HG03103 (cell line): ENCODE measurements around the gene C10orf90.

Source experiments
- ATAC-seq: cut with Tn5 transposase; IDR thresholded peaks from one replicate; pipeline ENCODE4 v1.9.1; 2021; ENCODE audit warnings: low read depth; ENCODE audit not compliant: unreplicated experiment

Gene C10orf90

DNA sequence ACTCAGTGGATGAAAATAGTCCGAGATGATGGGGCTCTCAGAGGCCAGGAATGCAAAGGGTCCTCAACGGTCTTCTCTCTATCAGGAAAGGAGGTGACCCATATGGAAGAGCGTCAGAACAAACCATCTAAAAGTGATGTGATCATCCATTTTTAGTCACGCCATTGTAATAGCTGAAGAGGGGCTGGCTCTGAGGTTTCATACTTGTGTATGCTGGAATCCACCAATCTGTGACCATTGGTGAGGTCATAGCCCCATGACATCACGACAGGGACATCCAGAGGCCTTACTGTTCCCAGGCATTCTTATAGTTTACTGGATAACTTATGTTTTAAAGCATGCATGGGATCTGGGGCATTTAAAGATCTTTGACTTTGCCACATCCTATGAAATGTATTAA, 83.6 kb downstream of the C10orf90 start:
- no peak for ATAC-seq

- ATAC-seq = no peak
These were observed 84.4 kb downstream of the C10orf90 start for GRCh38 chr10:126586128-126586527.

- no peak for ATAC-seq
These were observed 85.1 kb downstream of the C10orf90 start for GRCh38 chr10:126585249-126586017.

GRCh38 chr10:126584836-126585235, 85.7 kb downstream of the C10orf90 start:
- no peak for ATAC-seq

DNA sequence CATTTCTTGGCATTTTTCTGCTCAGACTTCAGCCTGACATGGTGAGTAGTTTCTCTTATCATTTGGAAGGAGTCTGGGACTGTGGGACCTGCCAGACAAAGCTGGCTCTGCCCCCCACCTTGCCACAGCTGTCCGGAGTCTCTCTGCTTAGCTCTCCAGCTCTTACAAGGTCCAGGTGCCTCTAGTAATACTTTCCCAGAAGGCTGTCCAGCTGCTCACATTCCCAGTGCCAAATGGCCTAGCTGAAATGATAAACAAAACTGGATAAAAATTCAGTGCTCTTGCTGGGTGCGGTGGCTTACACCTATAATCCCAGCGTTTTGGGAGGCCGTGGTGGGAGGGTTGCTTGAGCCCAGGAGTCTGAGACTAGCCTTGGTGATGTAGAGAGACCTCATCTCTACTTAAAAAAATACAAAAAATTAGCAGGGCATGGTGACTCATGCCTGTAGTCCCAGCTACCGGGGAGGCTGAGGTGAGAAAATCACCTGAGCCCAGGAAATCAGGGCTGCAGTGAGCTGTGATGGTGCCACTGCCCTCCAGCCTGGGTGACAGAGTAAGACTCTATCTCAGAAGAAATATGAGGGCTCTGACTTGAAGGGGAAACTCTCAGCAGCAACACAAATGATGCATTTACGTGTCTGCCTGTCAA, 86.8 kb downstream of the C10orf90 start:
- ATAC-seq = no peak

GRCh38 chr10:126581648-126582046, 88.8 kb downstream of the C10orf90 start:
- ATAC-seq = no peak

GRCh38 chr10:126580873-126581647, 89.4 kb downstream of the C10orf90 start:
- ATAC-seq = no peak

DNA sequence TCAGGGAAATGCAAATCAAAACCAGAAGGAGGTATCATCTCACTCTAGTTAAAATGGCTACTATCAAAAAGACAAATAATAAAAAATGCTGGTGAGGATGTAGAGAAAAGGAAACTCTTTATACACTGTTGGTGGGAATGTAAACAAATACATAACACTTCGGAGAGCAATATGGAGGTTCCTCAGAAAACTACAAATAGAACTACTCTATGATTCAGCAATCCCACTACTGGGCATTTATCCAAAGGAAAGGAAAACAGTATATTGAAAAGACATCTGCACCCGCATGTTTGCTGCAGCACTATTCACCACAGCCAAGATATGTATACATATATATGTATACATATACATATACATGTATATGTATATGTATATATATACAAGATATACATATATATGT, 94.2 kb downstream of the C10orf90 start:
- ATAC-seq = no peak

GRCh38 chr10:126570621-126571602, 99.6 kb downstream of the C10orf90 start:
- no peak for ATAC-seq

DNA sequence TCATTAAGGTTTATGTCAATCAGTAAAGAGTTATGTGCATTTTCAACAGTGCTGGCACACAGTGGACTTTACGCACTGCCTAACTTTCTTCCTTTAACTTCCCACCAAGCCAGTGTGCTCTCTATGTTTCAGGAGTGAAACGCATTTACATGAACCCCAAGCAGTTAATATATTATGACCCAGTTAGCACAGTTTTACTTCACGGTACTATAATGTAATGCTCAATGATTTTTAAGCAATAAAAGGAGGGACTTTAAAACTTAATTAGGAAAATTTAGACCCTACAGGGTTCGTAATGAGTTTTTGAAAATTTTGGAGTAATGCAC, 100.3 kb downstream of the C10orf90 start:
- no peak for ATAC-seq

DNA sequence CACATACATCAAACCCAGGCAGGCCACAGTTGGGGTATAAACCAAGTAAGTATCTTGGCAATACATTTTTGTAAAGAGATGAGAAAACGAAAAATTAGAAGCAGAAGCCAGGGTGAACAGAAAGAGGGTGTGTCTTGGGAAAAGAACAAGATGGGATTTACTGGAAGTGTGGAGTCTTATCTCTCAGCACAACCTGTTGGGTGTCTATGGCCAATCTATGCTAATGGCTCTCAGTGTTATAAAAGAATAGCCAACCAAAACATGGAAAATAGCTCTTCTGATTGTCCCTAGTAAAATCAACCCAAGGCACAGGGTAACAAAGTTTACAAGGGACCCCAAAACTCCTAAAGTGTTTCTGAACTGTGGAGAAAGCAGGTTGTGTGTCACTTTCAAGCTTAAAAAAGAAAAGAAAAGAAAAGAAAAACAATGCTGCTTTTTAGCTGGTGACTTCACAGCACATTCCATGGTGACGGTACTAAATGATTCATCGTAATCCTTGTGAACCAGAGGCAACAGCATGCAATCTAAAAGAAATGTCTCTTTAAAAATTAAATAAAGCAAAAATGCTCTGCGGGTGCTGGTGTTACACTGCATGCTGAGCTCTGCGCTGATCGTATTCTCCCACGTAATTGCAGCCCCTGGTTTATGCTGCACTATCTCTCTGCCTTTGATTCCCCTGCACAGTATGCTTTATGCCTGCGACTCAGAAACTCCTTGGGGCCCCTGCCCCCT, 100.8 kb downstream of the C10orf90 start:
- no peak for ATAC-seq

- ATAC-seq = no peak
These were observed 101.6 kb downstream of the C10orf90 start for GRCh38 chr10:126568809-126569385.

DNA sequence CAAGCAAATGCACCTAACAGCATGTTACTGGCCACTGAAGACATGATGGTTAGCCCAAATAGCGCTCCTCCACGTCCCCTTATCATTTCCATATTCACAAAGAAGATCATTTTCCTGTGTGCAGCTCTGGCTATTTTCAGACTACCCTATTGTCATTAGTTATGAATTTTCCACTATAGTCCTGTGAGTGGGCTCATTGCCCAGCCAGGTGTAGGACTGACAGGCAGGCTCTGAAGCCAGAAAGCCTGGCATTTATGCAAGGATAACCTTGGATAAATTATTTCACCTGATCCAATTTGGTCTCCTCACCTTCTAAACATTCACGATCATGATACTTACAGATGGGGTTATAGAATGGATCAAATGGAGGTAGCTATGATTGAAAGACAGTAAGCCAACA, 104.6 kb downstream of the C10orf90 start:
- ATAC-seq = no peak

- ATAC-seq = no peak
These were observed 105.1 kb downstream of the C10orf90 start for GRCh38 chr10:126565441-126565840.

DNA sequence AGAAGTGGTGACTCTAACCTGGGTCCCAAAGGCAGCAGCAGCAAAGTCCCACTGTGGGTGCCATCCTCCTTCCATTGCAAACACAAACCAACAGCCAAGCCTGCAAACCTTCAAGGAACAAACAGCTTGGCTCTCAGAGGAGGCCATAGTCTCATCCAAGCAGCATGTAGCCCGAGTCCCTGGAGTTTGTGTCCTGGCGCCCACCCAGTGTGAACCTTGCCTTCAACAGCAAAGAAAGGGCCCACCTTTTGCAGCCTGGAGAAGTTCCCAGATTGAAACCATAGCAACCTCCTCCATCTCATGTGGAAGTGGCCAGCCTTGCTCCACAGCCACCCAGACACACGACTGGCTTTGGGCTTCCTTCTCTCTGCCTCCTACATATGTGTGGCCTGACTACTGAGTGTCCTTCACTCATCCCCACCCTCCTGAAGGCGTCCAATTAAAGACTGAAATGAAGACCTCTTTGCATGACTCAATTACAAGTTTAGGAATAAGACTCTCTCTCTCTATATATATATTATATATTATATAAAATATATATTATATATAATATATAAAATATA, 106.1 kb downstream of the C10orf90 start:
- ATAC-seq = no peak

DNA sequence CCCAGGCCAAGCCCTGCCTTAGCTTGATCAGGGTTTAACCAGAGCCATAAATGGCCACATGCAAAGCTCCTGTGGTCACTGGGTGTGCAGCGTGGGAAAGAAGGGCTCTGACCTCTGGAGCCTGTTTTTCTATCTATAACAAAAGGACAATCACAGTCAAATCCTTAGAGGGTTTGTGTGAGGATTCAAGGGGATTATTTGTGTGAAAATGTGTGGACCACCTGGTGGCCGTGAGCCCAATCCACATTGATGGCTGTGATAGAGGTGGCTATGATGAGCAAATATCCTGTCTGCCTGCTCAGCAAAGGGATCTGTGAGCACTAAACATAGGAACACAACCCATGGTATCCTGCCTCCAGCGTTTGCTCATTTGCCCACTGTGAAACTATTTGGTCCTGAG, 107.1 kb downstream of the C10orf90 start:
- no peak for ATAC-seq

- ATAC-seq = no peak
These were observed 108.4 kb downstream of the C10orf90 start for GRCh38 chr10:126561921-126562680.

DNA sequence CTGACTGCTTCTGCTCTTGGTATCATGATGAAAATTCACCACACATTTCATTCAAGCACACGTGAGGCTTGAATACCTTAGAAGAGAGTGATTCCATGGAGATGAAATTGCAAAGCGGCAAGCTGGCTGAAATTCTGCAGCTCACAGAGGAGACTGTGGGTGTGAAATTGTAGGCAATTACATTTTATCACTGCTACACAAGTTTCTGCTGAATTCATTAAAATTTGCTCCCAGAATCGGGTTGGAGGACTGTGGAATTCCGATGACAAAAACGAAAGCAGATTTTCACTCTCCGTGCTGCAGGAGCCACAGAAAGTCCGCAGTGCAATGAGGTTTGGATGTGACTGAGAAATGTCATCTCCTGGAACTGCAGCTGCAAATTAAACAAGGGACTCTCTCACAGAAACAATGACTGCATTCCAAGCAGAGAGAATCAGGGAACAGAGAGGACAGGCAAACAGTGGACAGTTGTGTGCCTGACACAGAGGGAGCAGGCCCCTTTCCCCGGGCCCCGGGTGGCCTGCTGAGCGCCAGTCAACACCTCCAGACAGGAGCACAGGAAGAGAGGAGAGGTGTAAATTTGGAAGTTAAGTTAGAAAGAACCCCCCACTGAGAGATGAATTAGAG, 109.1 kb downstream of the C10orf90 start:
- no peak for ATAC-seq
